Daoy (cell line): ENCODE results near the gene TNFRSF1B. TPM values are rescaled to one million over a fixed set of nuclear protein-coding genes. Genes with fewer than 3 reads are reported as not detected.

Source experiments
- DNase-seq: peaks from one replicate; pipeline ENCODE4 v3.0.0-alpha.2; 2015; ENCODE audit warnings: low read depth
- total RNA-seq: library from RNA; depleted of rRNA; stranded (reverse); fragments of >200 nt; shearing (Covaris generic); gene quantifications from 2 replicates; pipeline ENCODE4 v1.2.3, GENCODE V29; 2014

The TNFRSF1B gene
- total RNA-seq, 1 experiment from 2014 or later, result 3.7 TPM

- no peak for DNase-seq
Observed at GRCh38 chr1:12174924-12175810, 8.4 kb downstream of the TNFRSF1B start.

GRCh38 chr1:12176298-12177118, 9.7 kb downstream of the TNFRSF1B start:
- no peak for DNase-seq

DNA sequence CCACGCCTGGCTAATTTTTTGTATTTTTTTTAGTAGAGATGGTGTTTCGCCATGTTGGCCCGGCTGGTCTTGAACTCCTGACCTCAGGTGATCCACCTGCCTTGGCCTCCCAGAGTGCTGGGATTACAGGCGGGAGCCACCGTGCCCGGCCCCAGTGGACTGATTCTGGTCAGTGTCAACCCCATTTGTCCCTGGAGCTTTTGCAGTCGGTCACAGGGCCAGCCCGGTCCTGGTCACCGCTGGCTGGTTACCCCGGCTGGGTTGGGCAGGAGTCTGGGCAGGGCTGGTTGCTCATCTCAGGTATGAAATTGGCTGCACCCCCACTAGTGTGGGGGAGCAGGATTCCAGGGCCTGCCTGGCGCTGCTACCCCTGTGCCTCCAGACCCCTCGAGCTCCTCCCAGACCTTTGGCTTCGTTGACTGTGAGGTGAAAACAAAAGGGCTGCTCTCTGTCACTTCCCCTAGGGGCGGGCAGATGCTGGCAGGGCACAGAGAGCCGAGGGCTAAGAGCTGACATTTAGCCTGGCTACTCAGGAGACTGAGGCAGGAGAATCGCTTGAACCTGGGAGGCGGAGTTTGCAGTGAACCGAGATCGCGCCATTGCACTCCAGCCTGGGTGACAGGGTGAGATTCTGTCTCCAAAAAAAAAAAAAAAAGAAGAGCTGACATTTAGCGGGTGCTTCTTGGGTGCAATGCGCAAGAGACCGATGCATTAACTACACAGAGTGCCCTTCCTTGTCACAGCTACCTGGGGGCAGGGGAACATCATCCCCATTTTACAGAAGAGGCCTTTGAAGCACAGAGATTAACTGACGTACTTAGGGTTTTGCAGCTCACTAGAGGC, 10.6 kb downstream of the TNFRSF1B start:
- DNase-seq, result no peak

- peak; percentile 74 for DNase-seq
Observed at GRCh38 chr1:12177999-12178441, 11.2 kb downstream of the TNFRSF1B start.

DNA sequence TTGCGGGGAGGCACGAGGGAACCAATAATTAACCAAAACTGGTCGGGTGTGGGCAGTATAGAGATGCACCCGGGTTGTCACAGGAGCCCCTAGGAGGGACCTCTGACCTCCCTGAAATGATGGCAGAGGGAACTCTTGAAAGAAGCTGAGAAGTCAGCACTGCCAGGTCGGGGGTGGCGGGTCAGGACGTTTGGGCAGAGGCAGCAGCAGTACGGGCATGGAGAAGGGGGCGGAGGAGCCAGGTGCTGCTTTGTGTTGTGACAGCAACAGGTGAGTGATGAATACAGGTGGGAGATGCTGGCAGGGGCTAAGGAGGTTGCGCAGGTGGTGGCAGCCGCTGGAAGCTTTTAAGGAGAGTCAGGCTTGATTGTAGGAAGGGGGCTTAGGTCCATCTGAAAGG, 11.7 kb downstream of the TNFRSF1B start:
- DNase-seq, result no peak

GRCh38 chr1:12179111-12179519, 12.3 kb downstream of the TNFRSF1B start:
- DNase-seq, result peak; percentile 82

DNA sequence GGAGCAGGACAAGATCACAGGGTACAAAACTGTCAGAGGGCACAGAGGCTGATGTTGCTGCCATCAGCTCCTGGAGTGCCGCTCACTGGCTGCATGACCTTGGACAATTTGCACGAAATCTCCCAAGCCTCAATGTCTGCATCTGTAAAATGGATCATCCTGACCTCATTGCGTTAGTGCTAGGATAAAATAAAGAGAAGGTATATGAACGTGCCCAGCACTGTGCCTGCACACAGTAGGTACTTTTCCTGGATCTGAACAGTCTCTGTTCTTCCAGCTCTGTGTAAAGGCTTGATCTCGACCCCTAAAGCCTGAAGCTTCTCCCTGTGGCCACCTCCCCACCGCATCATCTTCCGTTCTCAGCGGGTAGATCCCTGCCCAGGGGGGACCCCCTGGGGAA, 12.9 kb downstream of the TNFRSF1B start:
- DNase-seq, result no peak

- no peak for DNase-seq
Observed at GRCh38 chr1:12180315-12180714, 13.5 kb downstream of the TNFRSF1B start.

DNA sequence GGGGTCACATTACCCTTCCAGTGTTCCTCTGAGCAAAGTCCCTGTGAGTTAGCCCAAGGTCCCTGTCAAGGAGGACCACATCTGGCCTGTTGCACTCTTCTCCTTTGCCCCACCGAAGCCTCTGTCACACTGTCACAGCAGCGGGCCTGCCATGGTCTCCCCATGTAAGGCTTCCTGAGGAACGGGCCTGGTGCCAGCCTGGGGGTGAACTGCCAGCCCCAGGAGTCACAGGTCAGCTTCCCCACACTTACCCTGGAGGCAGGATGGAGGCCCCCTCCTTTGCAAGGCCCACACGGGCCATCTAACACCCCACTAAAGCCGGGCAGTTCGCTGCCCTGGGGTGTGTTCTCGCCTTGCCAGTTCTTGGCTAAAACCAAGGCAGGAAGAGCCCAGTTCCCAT, 14.1 kb downstream of the TNFRSF1B start:
- no peak for DNase-seq

- no peak for DNase-seq
Observed at GRCh38 chr1:12181568-12181967, 14.8 kb downstream of the TNFRSF1B start.

- DNase-seq, result no peak
Observed at GRCh38 chr1:12182410-12182984, 15.7 kb downstream of the TNFRSF1B start.

- DNase-seq, result no peak
Observed at GRCh38 chr1:12183095-12183794, 16.5 kb downstream of the TNFRSF1B start.

DNA sequence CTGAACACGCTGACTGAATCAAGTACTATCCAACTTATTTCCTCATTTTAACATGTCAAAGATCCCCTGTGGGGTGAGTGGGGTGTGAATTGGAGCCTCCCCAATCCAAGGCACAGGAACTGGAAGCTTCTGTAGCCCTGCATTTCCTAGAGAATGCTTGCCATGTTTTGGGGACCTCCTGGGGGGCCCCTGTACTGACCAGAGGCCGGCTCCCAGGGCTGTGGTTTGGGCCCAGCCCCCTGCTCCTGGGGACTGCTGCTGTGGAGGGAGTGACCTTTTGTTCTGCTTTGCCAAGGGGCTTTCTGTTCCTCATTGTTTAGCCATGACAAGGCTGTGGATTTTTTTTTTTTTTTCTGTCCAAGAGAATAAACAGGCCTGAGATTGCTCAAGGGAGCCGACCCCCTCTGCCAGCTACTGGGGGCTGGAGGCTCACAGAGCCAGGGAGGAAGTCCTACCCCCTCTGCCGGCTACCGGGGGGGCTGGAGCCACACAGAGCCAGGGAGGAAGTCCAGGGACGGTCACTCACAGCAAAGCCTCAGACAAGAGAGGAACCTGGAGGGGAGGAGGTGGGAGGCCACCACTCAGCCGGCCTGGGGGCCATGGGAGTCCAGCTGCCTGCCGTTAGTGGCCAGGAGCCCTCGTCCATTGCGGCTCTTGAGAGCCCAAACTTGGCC, 17.4 kb downstream of the TNFRSF1B start:
- peak; percentile 64 for DNase-seq

DNA sequence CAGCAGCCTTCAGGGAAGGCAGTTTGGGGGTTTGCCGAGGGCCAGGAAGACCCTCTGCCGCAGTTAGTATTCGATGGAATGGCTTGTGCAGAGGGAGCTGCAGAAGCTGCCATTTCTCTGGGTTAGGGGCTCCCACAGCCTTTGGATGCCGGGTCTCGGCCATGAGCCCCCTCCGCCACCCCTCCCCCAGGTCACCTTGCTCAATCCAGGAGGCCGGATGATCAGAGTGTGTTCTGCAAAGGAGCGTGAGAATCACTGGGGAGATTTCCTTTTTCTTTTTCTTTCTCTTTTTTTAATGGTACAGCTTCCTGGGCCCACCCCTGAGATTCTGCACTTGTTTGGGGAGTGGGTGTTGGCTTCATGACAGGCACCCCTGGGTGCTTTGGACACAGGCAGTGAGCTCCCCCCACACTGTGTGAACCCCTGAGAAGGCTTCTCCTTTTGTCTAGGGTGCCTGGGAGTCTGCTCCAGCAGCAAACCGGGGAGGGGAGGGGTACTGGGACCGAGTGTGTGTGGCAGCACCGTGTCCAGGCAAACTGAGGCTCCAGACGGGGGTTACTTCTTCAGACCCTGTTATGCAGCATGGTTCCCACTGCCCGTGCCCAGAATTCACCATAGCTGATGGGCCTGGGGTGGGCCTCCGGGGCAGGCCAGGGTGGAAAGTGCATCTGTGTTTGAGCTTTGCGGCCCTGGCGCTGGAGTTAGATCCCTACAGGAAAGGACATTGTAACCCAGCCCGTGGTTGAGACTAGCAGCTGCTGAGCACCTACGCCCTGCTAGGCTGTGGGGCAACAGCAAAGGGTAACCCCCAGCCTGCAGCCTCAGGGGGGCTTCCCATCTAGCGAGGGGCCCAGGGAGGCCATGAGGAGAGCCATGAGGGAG, 18.5 kb downstream of the TNFRSF1B start:
- DNase-seq, result no peak

- no peak for DNase-seq
Observed at GRCh38 chr1:12185918-12186678, 19.3 kb downstream of the TNFRSF1B start.

- no peak for DNase-seq
Observed at GRCh38 chr1:12186679-12186985, 19.8 kb downstream of the TNFRSF1B start.

GRCh38 chr1:12188115-12188514, 21.3 kb downstream of the TNFRSF1B start:
- no peak for DNase-seq

DNA sequence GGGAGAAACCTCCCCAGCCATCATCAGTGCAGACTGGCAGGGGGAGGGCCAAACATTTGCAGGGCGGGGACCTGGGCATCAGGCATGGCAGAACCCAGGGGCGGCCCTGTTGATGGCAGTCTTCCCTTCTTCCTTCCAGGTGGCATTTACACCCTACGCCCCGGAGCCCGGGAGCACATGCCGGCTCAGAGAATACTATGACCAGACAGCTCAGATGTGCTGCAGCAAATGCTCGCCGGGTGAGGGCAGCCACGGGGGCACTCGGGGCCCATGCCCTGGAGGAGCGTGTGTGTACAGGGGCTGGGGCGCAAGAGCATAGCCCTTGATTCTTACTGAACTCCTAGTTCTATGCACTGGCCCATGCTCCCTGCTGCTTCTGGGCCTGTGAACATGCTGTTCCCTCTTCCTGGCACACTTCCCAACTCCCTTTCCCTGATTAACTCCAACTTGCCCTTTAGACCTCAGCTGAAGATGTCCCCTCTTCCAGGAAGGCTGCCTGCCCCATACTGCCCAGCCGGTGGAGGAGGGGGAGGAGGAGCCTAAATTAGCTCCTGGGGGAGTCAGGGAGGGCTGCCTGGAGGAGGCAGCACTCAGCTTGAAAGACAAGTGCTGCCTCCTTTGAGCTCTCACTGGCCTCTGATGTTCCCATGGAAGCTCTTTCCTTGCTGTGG, 22.0 kb downstream of the TNFRSF1B start:
- DNase-seq, result no peak
